Osteoblast (primary cell): ENCODE measurements around the gene KCNK4. TPM values are rescaled to one million over a fixed set of nuclear protein-coding genes. Genes with fewer than 3 reads are reported as not detected.

Experiments used
- DNase-seq: peaks from one replicate; pipeline ENCODE4 v3.0.0; 2011; ENCODE audit warnings: low spot score, mixed read lengths; ENCODE audit not compliant: insufficient read length; ENCODE audit errors: missing footprints
- H2AFZ ChIP-seq: 2 replicates; pipeline ENCODE4 v1.6.0; 2011; ENCODE audit warnings: mild to moderate bottlenecking, low read length
- H3K27ac ChIP-seq: 2 replicates; pipeline ENCODE4 v1.5.1; 2011; ENCODE audit warnings: mild to moderate bottlenecking, low read depth, low read length, moderate library complexity
- H3K27me3 ChIP-seq: 2 replicates; pipeline ENCODE4 v1.6.0; 2012; ENCODE audit warnings: mild to moderate bottlenecking, control low read depth, inconsistent platforms, low read length, moderate library complexity; ENCODE audit not compliant: insufficient read depth
- H3K36me3 ChIP-seq: 2 replicates; pipeline ENCODE4 v1.5.1; 2011; ENCODE audit warnings: mild to moderate bottlenecking, low read length, control low read depth, moderate library complexity; ENCODE audit not compliant: insufficient read depth
- H3K4me1 ChIP-seq: 2 replicates; pipeline ENCODE4 v1.5.1; 2011; ENCODE audit warnings: mild to moderate bottlenecking, low read length, control low read depth, moderate library complexity; ENCODE audit not compliant: insufficient read depth
- H3K4me2 ChIP-seq: 2 replicates; pipeline ENCODE4 v1.6.0; 2011; ENCODE audit warnings: mild to moderate bottlenecking, low read length; ENCODE audit not compliant: insufficient read depth
- H3K4me3 ChIP-seq: fragments of 200-600 bp; sonication (generic); 3 replicates; pipeline ENCODE4 v1.5.1; 2012; ENCODE audit warnings: mild to moderate bottlenecking, low read length, inconsistent platforms; ENCODE audit not compliant: insufficient read depth
- H3K79me2 ChIP-seq: 2 replicates; pipeline ENCODE4 v1.6.0; 2012; ENCODE audit warnings: mild to moderate bottlenecking, low read length, control low read depth, inconsistent platforms; ENCODE audit not compliant: insufficient read depth
- H3K9me3 ChIP-seq: 2 replicates; pipeline ENCODE4 v1.5.1; 2011; ENCODE audit warnings: low read depth, low read length, control low read depth
- H4K20me1 ChIP-seq: 2 replicates; pipeline ENCODE4 v1.6.0; 2012; ENCODE audit warnings: mild to moderate bottlenecking, low read length, control low read depth; ENCODE audit not compliant: insufficient read depth
- small RNA-seq: library from RNA; depleted of rRNA; stranded (forward); fragments of <200 nt; gene quantifications from one replicate; pipeline ENCODE3, GENCODE V24; 2012
- total RNA-seq: library from RNA; depleted of rRNA; stranded (reverse); fragments of >200 nt; gene quantifications from 2 replicates; pipeline ENCODE4 v1.2.3, GENCODE V29; 2012
- TF ChIP-seq, protein P1 (sequence below): IDR thresholded peaks from 2 replicates; pipeline ENCODE4 v1.5.1; 2011; ENCODE audit warnings: mild to moderate bottlenecking, low read depth, low read length, moderate library complexity; ENCODE audit errors: extremely low read depth

Gene KCNK4
- total RNA-seq, 1 donor = 0.36 TPM

DNA sequence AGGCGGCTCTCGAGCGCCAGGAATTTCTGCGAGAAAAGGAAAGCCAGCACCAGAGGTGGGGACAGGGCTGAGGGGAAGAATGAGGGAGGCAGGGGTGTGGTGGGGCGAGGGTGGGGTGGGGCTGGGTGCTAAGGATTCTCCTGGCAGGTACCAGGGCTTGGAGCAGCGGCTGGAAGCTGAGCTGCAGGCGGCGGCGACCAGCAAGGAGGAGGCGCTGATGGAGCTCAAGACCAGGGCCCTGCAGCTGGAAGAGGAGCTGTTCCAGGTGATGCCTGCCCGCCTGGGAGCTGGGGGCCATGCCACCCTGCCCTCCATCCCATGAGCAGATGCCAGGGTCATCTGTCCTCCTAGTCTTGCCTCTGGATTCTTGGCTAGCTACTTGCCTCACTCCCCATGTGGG, 58.3 kb downstream of the KCNK4 start:
- H3K79me2 ChIP-seq = no peaks in the 10 kb centered on the region
- no peaks in the 10 kb centered on the region for H4K20me1 ChIP-seq
- H3K4me1 ChIP-seq = no peaks in the 10 kb centered on the region
- H3K27ac ChIP-seq = no peak overlapping the region
- no peaks in the 10 kb centered on the region for H3K36me3 ChIP-seq
- peak; percentile 62 for DNase-seq
- H3K27me3 ChIP-seq = no peaks in the 10 kb centered on the region
- H3K4me3 ChIP-seq = no peak overlapping the region
- no peak overlapping the region for H2AFZ ChIP-seq
- no peak overlapping the region for H3K4me2 ChIP-seq
- H3K9me3 ChIP-seq = no peaks in the 10 kb centered on the region
- TF ChIP-seq, protein P1, sequence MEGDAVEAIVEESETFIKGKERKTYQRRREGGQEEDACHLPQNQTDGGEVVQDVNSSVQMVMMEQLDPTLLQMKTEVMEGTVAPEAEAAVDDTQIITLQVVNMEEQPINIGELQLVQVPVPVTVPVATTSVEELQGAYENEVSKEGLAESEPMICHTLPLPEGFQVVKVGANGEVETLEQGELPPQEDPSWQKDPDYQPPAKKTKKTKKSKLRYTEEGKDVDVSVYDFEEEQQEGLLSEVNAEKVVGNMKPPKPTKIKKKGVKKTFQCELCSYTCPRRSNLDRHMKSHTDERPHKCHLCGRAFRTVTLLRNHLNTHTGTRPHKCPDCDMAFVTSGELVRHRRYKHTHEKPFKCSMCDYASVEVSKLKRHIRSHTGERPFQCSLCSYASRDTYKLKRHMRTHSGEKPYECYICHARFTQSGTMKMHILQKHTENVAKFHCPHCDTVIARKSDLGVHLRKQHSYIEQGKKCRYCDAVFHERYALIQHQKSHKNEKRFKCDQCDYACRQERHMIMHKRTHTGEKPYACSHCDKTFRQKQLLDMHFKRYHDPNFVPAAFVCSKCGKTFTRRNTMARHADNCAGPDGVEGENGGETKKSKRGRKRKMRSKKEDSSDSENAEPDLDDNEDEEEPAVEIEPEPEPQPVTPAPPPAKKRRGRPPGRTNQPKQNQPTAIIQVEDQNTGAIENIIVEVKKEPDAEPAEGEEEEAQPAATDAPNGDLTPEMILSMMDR = no peak

Small RNA genes within 50 kb of the gene (small RNA-seq; reads per million reads assigned to genes)
- gene MIR7155 (not detected), gene RF00019 (not detected)

Other genes with a start within 250 kb of the KCNK4 start
- 17.7 TPM in 2 replicates for gene MACROD1, start 125.2 kb upstream of the KCNK4 start, total RNA-seq
- 85.5 and 94.5 TPM in 2 replicates for gene STIP1, start 105.1 kb upstream of the KCNK4 start, total RNA-seq
- gene FERMT3, start 84.6 kb upstream of the KCNK4 start, total RNA-seq = 0.59 and 1.1 TPM in 2 replicates
- gene TRPT1, start 65.1 kb upstream of the KCNK4 start, total RNA-seq = 32.2 and 33.0 TPM in 2 replicates
- gene NUDT22, start 65.0 kb upstream of the KCNK4 start, total RNA-seq = 46.6 and 56.5 TPM in 2 replicates
- gene DNAJC4, start 60.8 kb upstream of the KCNK4 start, total RNA-seq = 8.0 and 9.8 TPM in 2 replicates
- gene VEGFB, start 56.7 kb upstream of the KCNK4 start, total RNA-seq = 37.6 and 41.5 TPM in 2 replicates
- 31.1 and 32.7 TPM in 2 replicates for gene FKBP2, start 50.2 kb upstream of the KCNK4 start, total RNA-seq
- gene PPP1R14B, start 44.4 kb upstream of the KCNK4 start, total RNA-seq = 136 and 139 TPM in 2 replicates
- 25.3 and 25.6 TPM in 2 replicates for gene PLCB3, start 39.8 kb upstream of the KCNK4 start, total RNA-seq
- gene BAD, start 6.6 kb upstream of the KCNK4 start, total RNA-seq = 70.9 and 71.3 TPM in 2 replicates
- gene GPR137, start 5.5 kb upstream of the KCNK4 start, total RNA-seq = 13.3 and 18.5 TPM in 2 replicates
- 0.29 TPM in 1 of 2 replicates, not detected in the other for gene CATSPERZ, start 9.1 kb downstream of the KCNK4 start, total RNA-seq
- 24.5 and 28.6 TPM in 2 replicates for gene ESRRA, start 14.2 kb downstream of the KCNK4 start, total RNA-seq
- 104 and 123 TPM in 2 replicates for gene TRMT112, start 26.3 kb downstream of the KCNK4 start, total RNA-seq
- gene PRDX5, start 26.8 kb downstream of the KCNK4 start, total RNA-seq = 238 and 245 TPM in 2 replicates
- 0.29 and 1.4 TPM in 2 replicates for gene CCDC88B, start 48.9 kb downstream of the KCNK4 start, total RNA-seq
- 35.9 and 39.4 TPM in 2 replicates for gene RPS6KA4, start 67.9 kb downstream of the KCNK4 start, total RNA-seq